Cardiac muscle cell (in vitro differentiated cells and primary cell): ENCODE measurements around the gene CFAP99. TPM values are rescaled to one million over a fixed set of nuclear protein-coding genes. Genes with fewer than 3 reads are reported as not detected.

ENCODE experiments used
- DNase-seq, 2 donors: peaks; one replicate each; pipeline versions ENCODE4 v3.0.0 to v3.0.0-alpha.2; 2010 to 2017; ENCODE audit warnings: low read depth in 1 of 2, low spot score in 1 of 2
- H3K27ac ChIP-seq: fragments of 200-600 bp; sonication (generic); 2 replicates; pipeline ENCODE4 v1.5.1; 2016
- H3K27me3 ChIP-seq: fragments of 200-600 bp; sonication (generic); 2 replicates; pipeline ENCODE4 v1.6.0; 2016; ENCODE audit warnings: control low read depth
- H3K36me3 ChIP-seq: fragments of 200-600 bp; sonication (generic); 2 replicates; pipeline ENCODE4 v1.5.1; 2016; ENCODE audit warnings: control low read depth
- H3K4me1 ChIP-seq: fragments of 200-600 bp; sonication (generic); 2 replicates; pipeline ENCODE4 v1.8.1; 2017; ENCODE audit warnings: low read depth, mild to moderate bottlenecking, mixed run types
- H3K4me3 ChIP-seq: fragments of 200-600 bp; sonication (generic); 2 replicates; pipeline ENCODE4 v1.5.1; 2016; ENCODE audit warnings: mild to moderate bottlenecking
- H3K9me3 ChIP-seq: fragments of 200-600 bp; sonication (generic); 2 replicates; pipeline ENCODE4 v1.5.1; 2017; ENCODE audit warnings: low read depth, mild to moderate bottlenecking, control low read depth
- polyA plus RNA-seq: library from polyadenylated mRNA; unstranded; fragments of >200 nt; fragmentation: Nextera tagmentation; extraction: Ambion mirVana; gene quantifications from 2 replicates; pipeline ENCODE4 v1.2.1, GENCODE V29; 2016
- total RNA-seq: library from RNA; depleted of rRNA; stranded (reverse); fragments of >200 nt; gene quantifications from 2 replicates; pipeline ENCODE4 v1.2.3, GENCODE V29; 2016
- TF ChIP-seq, protein P1 (sequence below): IDR thresholded peaks from 2 replicates; pipeline ENCODE4 v1.5.1; 2012; ENCODE audit warnings: low read depth, mild to moderate bottlenecking, low read length

CFAP99 gene
- total and polyA plus RNA-seq, 2 experiments from 2014 or later, result 0.10 TPM; not detected in 1

DNA sequence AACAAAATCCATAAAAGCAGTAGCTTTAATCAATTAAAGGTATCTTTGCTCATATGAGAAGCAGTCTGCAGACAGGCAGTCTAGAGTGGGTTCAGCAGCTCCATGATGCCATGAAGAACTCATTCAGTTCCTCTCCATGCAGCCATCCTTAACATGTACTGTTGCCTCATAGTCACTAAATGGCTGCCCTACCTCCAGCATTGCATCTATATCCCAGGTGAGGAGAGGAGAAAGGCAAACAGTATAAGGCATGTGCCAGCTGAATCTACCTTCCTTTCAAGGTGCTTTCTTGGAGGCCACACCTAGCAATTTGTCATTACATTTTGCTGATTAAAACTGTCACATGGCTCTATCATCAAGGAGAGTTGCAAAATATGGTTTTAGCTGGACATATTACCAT lies 13.2 kb downstream of the CFAP99 start:
- Histone ChIP-seq H3K27me3 (no peaks in the 10 kb centered on the region), H3K4me3 (no peak overlapping the region), H3K4me1 (no peaks in the 10 kb centered on the region), H3K9me3 (no peaks in the 10 kb centered on the region), H3K27ac (no peak overlapping the region), H3K36me3 (no peaks in the 10 kb centered on the region)
- DNase-seq, result no peak
- TF ChIP-seq, protein P1, sequence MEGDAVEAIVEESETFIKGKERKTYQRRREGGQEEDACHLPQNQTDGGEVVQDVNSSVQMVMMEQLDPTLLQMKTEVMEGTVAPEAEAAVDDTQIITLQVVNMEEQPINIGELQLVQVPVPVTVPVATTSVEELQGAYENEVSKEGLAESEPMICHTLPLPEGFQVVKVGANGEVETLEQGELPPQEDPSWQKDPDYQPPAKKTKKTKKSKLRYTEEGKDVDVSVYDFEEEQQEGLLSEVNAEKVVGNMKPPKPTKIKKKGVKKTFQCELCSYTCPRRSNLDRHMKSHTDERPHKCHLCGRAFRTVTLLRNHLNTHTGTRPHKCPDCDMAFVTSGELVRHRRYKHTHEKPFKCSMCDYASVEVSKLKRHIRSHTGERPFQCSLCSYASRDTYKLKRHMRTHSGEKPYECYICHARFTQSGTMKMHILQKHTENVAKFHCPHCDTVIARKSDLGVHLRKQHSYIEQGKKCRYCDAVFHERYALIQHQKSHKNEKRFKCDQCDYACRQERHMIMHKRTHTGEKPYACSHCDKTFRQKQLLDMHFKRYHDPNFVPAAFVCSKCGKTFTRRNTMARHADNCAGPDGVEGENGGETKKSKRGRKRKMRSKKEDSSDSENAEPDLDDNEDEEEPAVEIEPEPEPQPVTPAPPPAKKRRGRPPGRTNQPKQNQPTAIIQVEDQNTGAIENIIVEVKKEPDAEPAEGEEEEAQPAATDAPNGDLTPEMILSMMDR, result no peak

DNA sequence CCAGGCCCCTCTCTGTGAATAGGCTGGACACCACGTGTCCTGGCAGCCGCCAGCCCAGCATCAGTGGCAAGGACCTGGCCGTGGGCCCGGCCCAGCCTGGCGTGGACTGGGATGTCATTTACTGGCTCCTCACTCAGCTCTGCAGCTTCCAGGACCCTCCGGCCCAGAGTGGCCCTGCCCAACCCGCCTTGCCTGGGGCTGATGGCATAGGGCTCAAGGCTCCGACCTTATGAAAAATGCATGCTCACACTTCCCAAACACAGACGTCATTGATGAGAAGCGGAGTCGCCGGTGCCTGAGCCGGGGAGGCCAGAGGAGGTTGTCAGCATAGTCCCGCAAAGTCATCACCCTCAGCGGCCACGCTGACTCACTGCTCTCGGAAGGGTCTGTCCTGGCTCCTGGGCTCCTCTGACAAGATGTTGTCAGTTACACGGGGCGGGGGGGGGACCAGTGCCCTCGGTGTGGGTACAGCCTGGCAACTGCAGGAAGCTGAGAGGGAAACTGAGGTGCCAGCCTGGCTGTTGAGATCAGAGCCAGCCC lies 14.3 kb downstream of the CFAP99 start:
- no peaks in the 10 kb centered on the region for H3K36me3 ChIP-seq
- H3K9me3 ChIP-seq, result no peaks in the 10 kb centered on the region
- H3K4me3 ChIP-seq, result no peak overlapping the region
- TF ChIP-seq, protein P1, result no peak
- no peaks in the 10 kb centered on the region for H3K4me1 ChIP-seq
- H3K27ac ChIP-seq, result no peak overlapping the region
- peak in 1 of 2 donors; percentile 54 for DNase-seq
- H3K27me3 ChIP-seq, result no peaks in the 10 kb centered on the region

- Histone ChIP-seq H3K36me3 (no peaks in the 10 kb centered on the region), H3K4me1 (no peaks in the 10 kb centered on the region), H3K9me3 (no peaks in the 10 kb centered on the region), H3K4me3 (no peak overlapping the region), H3K27ac (no peak overlapping the region), H3K27me3 (no peaks in the 10 kb centered on the region)
- DNase-seq, result no peak
- TF ChIP-seq, protein P1, result no peak
Measured at GRCh38 chr4:2433609-2434350, 15.0 kb downstream of the CFAP99 start.

DNA sequence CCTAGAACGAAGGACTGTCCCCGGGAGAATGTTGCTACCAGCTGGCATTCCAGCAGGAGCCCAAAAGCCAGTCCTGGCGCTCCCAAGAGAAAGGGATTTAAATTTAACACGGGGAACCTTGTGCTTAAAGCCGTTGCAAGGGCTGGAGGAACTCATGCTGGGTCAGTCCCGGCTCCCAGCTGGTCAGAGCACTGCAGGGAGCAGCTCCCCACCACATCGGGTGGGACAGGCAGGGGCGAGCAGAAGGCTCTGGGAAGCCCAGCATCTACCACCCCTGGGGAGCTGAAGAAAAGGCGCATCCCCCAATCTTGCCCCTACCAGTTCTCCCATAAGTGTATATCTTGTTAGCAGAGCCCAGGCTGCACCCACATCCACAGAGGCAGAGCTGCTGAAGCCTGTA lies 15.7 kb downstream of the CFAP99 start:
- H3K27ac ChIP-seq, result no peak overlapping the region
- DNase-seq, result no peak
- no peak overlapping the region for H3K4me3 ChIP-seq
- H3K4me1 ChIP-seq, result no peaks in the 10 kb centered on the region
- H3K27me3 ChIP-seq, result no peaks in the 10 kb centered on the region
- TF ChIP-seq, protein P1, result no peak
- no peaks in the 10 kb centered on the region for H3K36me3 ChIP-seq
- H3K9me3 ChIP-seq, result no peaks in the 10 kb centered on the region

GRCh38 chr4:2436301-2436700 lies 17.5 kb downstream of the CFAP99 start:
- H3K27ac ChIP-seq, result no peak overlapping the region
- H3K27me3 ChIP-seq, result no peaks in the 10 kb centered on the region
- no peaks in the 10 kb centered on the region for H3K36me3 ChIP-seq
- H3K9me3 ChIP-seq, result no peaks in the 10 kb centered on the region
- TF ChIP-seq, protein P1, result peak; percentile 22
- no peaks in the 10 kb centered on the region for H3K4me1 ChIP-seq
- no peak for DNase-seq
- no peak overlapping the region for H3K4me3 ChIP-seq
